Type B pancreatic cell (in vitro differentiated cells): ENCODE data around the gene TWF2. TPM values are rescaled to one million over a fixed set of nuclear protein-coding genes. Genes with fewer than 3 reads are reported as not detected.

Source experiments
- DNase-seq: peaks from one replicate; pipeline ENCODE4 v3.0.0; 2021; ENCODE audit warnings: mixed read lengths; ENCODE audit not compliant: unreplicated experiment; ENCODE audit errors: extremely low spot score
- H3K27ac Mint-ChIP-seq: 2 replicates; pipeline ENCODE4 v1.8.0; 2021; ENCODE audit warnings: mild to moderate bottlenecking, mixed read lengths
- H3K27me3 Mint-ChIP-seq: 2 replicates; pipeline ENCODE4 v1.8.0; 2021; ENCODE audit warnings: mixed read lengths
- H3K36me3 Mint-ChIP-seq: 2 replicates; pipeline ENCODE4 v1.8.0; 2021; ENCODE audit warnings: mixed read lengths
- H3K4me1 Mint-ChIP-seq: one replicate; pipeline ENCODE4 v1.8.0; 2021; ENCODE audit warnings: mixed read lengths; ENCODE audit not compliant: unreplicated experiment
- H3K4me3 Mint-ChIP-seq: 2 replicates; pipeline ENCODE4 v1.8.0; 2021; ENCODE audit warnings: mild to moderate bottlenecking, mixed read lengths
- H3K9me3 Mint-ChIP-seq: 2 replicates; pipeline ENCODE4 v1.8.0; 2021; ENCODE audit warnings: mixed read lengths
- total RNA-seq: library from RNA; stranded (reverse); gene quantifications from 2 replicates; pipeline ENCODE4 v1.2.1, GENCODE V29; 2021; ENCODE audit warnings: low replicate concordance
- TF ChIP-seq, protein P1 (sequence below): fragments of 200-600 bp; sonication (generic); conservative IDR thresholded peaks from 2 replicates; pipeline ENCODE4 v1.5.0; 2021; ENCODE audit warnings: antibody characterized with exemption, mild to moderate bottlenecking

Gene TWF2
- total RNA-seq, 1 donor from 2014 or later: 33.7 TPM

DNA sequence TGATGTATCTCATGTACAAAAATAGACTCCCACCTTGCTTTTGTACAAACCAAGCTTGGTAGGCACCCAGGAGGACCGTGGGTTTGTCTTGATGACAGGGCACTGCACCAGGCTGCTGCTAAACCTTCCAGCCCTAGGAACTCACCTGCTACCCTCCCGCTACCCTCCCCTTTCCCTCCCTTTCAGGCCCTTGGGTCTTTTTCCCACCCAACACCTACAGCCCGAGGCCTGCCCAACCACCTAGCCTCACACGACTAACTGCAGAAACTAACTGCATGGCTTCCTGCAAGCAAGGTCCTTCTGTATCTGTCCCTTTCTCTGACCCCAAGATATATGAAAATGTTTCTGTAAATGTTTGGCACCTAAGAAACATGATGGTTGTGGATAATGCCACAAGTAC lies 17.7 kb upstream of the TWF2 start:
- Mint-ChIP-seq H3K4me3 (no peak overlapping the region), H3K9me3 (no peaks in the 10 kb centered on the region), H3K36me3 (peaks cover 41% of the 10 kb centered on the region), H3K27me3 (no peaks in the 10 kb centered on the region), H3K27ac (peak overlapping the region; percentile 18), H3K4me1 (peaks cover 4% of the 10 kb centered on the region)
- no peak for DNase-seq
- TF ChIP-seq, protein P1, sequence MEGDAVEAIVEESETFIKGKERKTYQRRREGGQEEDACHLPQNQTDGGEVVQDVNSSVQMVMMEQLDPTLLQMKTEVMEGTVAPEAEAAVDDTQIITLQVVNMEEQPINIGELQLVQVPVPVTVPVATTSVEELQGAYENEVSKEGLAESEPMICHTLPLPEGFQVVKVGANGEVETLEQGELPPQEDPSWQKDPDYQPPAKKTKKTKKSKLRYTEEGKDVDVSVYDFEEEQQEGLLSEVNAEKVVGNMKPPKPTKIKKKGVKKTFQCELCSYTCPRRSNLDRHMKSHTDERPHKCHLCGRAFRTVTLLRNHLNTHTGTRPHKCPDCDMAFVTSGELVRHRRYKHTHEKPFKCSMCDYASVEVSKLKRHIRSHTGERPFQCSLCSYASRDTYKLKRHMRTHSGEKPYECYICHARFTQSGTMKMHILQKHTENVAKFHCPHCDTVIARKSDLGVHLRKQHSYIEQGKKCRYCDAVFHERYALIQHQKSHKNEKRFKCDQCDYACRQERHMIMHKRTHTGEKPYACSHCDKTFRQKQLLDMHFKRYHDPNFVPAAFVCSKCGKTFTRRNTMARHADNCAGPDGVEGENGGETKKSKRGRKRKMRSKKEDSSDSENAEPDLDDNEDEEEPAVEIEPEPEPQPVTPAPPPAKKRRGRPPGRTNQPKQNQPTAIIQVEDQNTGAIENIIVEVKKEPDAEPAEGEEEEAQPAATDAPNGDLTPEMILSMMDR: no peak

GRCh38 chr3:52256159-52256558 lies 17.2 kb upstream of the TWF2 start:
- H3K4me3 Mint-ChIP-seq: no peak overlapping the region
- H3K27me3 Mint-ChIP-seq: no peaks in the 10 kb centered on the region
- TF ChIP-seq, protein P1: no peak
- peaks cover 4% of the 10 kb centered on the region for H3K4me1 Mint-ChIP-seq
- peaks cover 40% of the 10 kb centered on the region for H3K36me3 Mint-ChIP-seq
- H3K9me3 Mint-ChIP-seq: no peaks in the 10 kb centered on the region
- H3K27ac Mint-ChIP-seq: no peak overlapping the region
- DNase-seq: no peak

DNA sequence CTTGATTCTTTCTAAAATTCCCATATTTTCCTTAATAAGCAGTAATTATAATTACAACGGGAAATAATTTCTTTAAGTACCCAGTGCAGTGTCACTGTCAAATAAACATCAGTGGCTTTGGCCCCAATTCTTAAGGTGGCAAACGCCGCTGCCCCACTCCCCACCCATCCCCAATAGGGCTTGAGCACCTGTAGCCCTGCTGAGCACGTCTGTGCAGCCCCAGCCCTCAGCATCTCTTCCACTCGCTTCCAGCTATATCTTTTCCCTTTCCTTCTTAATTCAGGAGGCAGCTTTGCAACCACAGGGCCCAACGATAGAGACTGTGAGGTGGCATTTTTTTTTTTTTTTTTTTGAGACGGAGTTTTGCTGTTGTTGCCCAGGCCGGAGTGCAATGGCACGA lies 15.7 kb upstream of the TWF2 start:
- Mint-ChIP-seq H3K4me1 (peaks cover 4% of the 10 kb centered on the region), H3K27me3 (no peaks in the 10 kb centered on the region), H3K4me3 (no peak overlapping the region), H3K27ac (no peak overlapping the region), H3K9me3 (no peaks in the 10 kb centered on the region), H3K36me3 (peaks cover 41% of the 10 kb centered on the region)
- TF ChIP-seq, protein P1: no peak
- DNase-seq: no peak

DNA sequence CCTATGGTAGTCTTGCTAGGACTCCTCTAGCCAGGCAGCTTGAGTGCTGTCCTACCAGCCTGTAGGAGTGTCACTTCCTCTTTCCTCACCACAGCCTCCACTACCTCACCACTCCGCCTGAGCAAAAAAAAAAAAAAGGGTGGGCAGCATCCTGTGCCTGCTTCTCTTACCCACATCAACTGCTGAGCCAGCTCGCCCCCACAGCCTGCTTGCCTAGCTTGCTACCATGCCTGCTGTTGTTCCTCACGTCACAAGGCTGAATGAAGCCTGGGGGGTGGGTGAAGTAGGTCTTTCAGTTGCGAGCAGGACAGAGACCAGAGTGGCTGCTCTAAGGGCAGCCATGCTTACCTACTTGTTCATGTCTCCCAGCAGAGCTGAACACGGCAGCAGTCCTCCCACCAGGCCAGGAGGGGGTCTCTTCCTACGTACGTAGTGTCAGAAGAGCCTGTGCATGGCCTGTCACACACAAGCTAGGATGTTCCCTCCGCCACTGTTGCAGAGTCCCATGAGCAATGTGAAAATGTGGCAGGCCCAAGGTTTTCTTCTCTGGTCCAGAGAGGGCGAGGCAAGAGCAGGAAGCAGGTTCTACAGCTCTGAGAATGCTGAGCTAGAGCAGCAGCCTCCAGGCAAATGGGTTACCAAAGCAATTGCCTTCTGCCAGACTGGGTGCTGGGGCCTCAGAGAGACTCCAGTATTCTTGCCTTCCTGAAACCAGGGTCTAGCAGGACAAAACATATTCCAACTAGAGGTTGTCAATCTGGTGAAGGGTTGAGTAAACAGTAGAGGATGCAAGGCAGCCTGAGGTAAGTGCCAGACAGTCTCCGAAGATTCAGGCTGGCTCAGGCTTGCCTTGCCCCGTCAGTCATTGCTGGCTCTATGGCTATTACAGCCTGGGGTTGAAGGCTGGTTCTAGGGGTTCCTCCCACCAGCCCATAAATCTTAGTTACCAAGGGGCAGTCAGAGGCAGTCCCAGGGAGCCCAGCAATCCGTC lies 14.7 kb upstream of the TWF2 start:
- H3K27ac Mint-ChIP-seq: peak overlapping the region; percentile 86
- TF ChIP-seq, protein P1: no peak
- no peaks in the 10 kb centered on the region for H3K9me3 Mint-ChIP-seq
- DNase-seq: no peak
- peak overlapping the region; percentile 17 for H3K4me3 Mint-ChIP-seq
- H3K4me1 Mint-ChIP-seq: peaks cover 4% of the 10 kb centered on the region
- no peaks in the 10 kb centered on the region for H3K27me3 Mint-ChIP-seq
- peaks cover 34% of the 10 kb centered on the region for H3K36me3 Mint-ChIP-seq

- TF ChIP-seq, protein P1: no peak
Observed at GRCh38 chr3:52250122-52250521, 11.2 kb upstream of the TWF2 start.

More at GRCh38 chr3:52250122-52250521, 11.2 kb upstream of the TWF2 start:
- DNase-seq: no peak
- H3K27me3 Mint-ChIP-seq: peaks cover 5% of the 10 kb centered on the region
- no peak overlapping the region for H3K4me3 Mint-ChIP-seq
- peak overlapping the region; percentile 65 for H3K27ac Mint-ChIP-seq
- H3K9me3 Mint-ChIP-seq: no peaks in the 10 kb centered on the region
- peaks cover 15% of the 10 kb centered on the region for H3K36me3 Mint-ChIP-seq
- peaks cover 4% of the 10 kb centered on the region for H3K4me1 Mint-ChIP-seq
